Measurements from ENCODE around the gene CYTIP.
"Not testable (repeated sequence)": the region's sequence is repeated elsewhere in the genome, so short reads cannot be mapped to it uniquely, and the experiment has no call there.

Gene CYTIP

GRCh38 chr2:157386747-157387146 lies 57.1 kb downstream of the CYTIP start:
- DNase-seq (ENCODE audit: extremely low read depth in 1 of 2, low read depth in 1 of 2): no peak

- DNase-seq (ENCODE audit: extremely low read depth in 1 of 2, low read depth in 1 of 2): no peak
These were observed 57.6 kb downstream of the CYTIP start for GRCh38 chr2:157386247-157386646.

GRCh38 chr2:157377861-157378260 lies 66.0 kb downstream of the CYTIP start:
- no peak for DNase-seq (ENCODE audit: extremely low read depth in 1 of 2, low read depth in 1 of 2)

- no peak for DNase-seq (ENCODE audit: extremely low read depth in 1 of 2, low read depth in 1 of 2)
These were observed 67.8 kb downstream of the CYTIP start for GRCh38 chr2:157376041-157376440.

GRCh38 chr2:157375384-157375783 lies 68.5 kb downstream of the CYTIP start:
- DNase-seq (ENCODE audit: extremely low read depth in 1 of 2, low read depth in 1 of 2): no peak

GRCh38 chr2:157368508-157368907 lies 75.4 kb downstream of the CYTIP start:
- DNase-seq (ENCODE audit: extremely low read depth in 1 of 2, low read depth in 1 of 2): not testable (repeated sequence)

- DNase-seq (ENCODE audit: extremely low read depth in 1 of 2, low read depth in 1 of 2): no peak
These were observed 76.2 kb downstream of the CYTIP start for GRCh38 chr2:157367704-157368103.

Data from activated CD8-positive, alpha-beta memory T cell treated with anti-CD3 and anti-CD28 coated beads for 1 hour (primary cell).